Right lobe of liver (tissue), 4 donors: ENCODE measurements around the gene HBB.

Experiments
- CTCF ChIP-seq, 4 donors: fragments of 200-600 bp in 3 of 4; fragments of 450-650 bp in 1 of 4; IDR thresholded peaks; one replicate each; pipeline versions ENCODE4 v1.5.1 to v1.8.0; 2016 to 2022; ENCODE audit warnings: antibody characterized with exemption in 4 of 4, mild to moderate bottlenecking in 2 of 4
- POLR2A ChIP-seq: fragments of 450-650 bp; IDR thresholded peaks from one replicate; pipeline ENCODE4 v1.6.1; 2017; ENCODE audit warnings: antibody characterized with exemption, mild to moderate bottlenecking
- donor health status: DM: no; HTN: no; CAD: no.
- donor health status: DM: no; HTN: no; CAD: no.
- donor health status: DM: no; HTN: yes; CAD: no.

DNA sequence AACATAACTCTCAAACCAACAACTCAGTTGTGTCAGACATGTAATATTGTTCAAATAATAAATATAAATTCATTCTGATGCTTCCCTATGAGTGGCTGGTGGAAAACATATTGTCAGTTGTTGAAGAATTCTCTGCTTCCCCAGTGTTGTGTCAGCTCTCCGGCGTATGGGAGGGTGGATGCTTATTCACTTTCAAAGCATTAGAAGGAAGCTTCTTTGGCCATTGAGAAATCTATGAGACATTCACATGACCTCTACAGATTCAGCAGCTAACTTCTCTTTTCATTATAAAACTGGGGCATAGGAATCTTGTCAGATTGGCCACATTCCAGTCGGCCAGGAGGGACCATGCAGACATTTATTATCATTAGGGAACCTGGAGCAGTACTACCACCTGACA, 29.3 kb downstream of the HBB start:
- TF ChIP-seq CTCF (IDR thresholded peaks at IDR 0.05), result no peak
- TF ChIP-seq POLR2A, result no peak
